HepG2 (cell line): ENCODE results near the gene FAM78A. TPM values are rescaled to one million over a fixed set of nuclear protein-coding genes. Genes with fewer than 3 reads are reported as not detected.

Experiments
- CCAR2 ChIP-seq: fragments of 200-400 bp; formaldehyde crosslinking; optimal IDR thresholded peaks from 2 replicates; pipeline ENCODE3; 2018; ENCODE audit warnings: low read depth, mild to moderate bottlenecking, low read length, moderate library complexity
- LRRFIP1 ChIP-seq: sonication (generic); formaldehyde crosslinking; conservative IDR thresholded peaks from 2 replicates; pipeline ENCODE4 v1.4.0; 2020; ENCODE audit warnings: missing genetic modification reagents
- MEIS1 ChIP-seq: sonication (generic); formaldehyde crosslinking; IDR thresholded peaks from 2 replicates; pipeline ENCODE4 v1.9.0; 2021; ENCODE audit warnings: mild to moderate bottlenecking, missing genetic modification reagents, moderate library complexity, borderline replicate concordance
- MLX ChIP-seq: IDR thresholded peaks from 2 replicates; pipeline ENCODE4 v1.6.1; 2016
- MXD3 ChIP-seq: IDR thresholded peaks from 2 replicates; pipeline ENCODE4 v1.6.1; 2016; ENCODE audit warnings: mild to moderate bottlenecking, missing biosample characterization, missing genetic modification reagents
- RARA ChIP-seq: IDR thresholded peaks from 2 replicates; pipeline ENCODE4 v1.6.1; 2016; ENCODE audit warnings: missing genetic modification reagents, missing compliant biosample characterization
- REST ChIP-seq, 2 experiments: IDR thresholded peaks; 2 replicates each; pipeline ENCODE4 v1.6.1; 2011 to 2012; ENCODE audit warnings: low read length in 2 of 2, borderline replicate concordance in 1 of 2, low read depth in 1 of 2, mild to moderate bottlenecking in 1 of 2, moderate library complexity in 1 of 2
- REXO4 ChIP-seq: sonication (generic); formaldehyde crosslinking; IDR thresholded peaks from 2 replicates; pipeline ENCODE4 v1.8.0; 2022; ENCODE audit warnings: missing genetic modification reagents, mild to moderate bottlenecking, borderline replicate concordance
- SAFB2 ChIP-seq: sonication (generic); formaldehyde crosslinking; IDR thresholded peaks from 2 replicates; pipeline ENCODE4 v1.5.1; 2020; ENCODE audit warnings: missing genetic modification reagents, low read depth, mild to moderate bottlenecking, borderline replicate concordance
- SMAD1 ChIP-seq: sonication (generic); formaldehyde crosslinking; IDR thresholded peaks from 2 replicates; pipeline ENCODE4 v1.4.0; 2020; ENCODE audit warnings: missing genetic modification reagents, low read depth, mild to moderate bottlenecking, borderline replicate concordance
- ZFP37 ChIP-seq: sonication (generic); formaldehyde crosslinking; IDR thresholded peaks from 2 replicates; pipeline ENCODE4 v1.4.0; 2020; ENCODE audit warnings: missing genetic modification reagents, borderline replicate concordance
- ZNF10 ChIP-seq: sonication (generic); formaldehyde crosslinking; IDR thresholded peaks from 2 replicates; pipeline ENCODE4 v1.4.0; 2020; ENCODE audit warnings: mild to moderate bottlenecking, low read depth, missing genetic modification reagents, borderline replicate concordance
- ZNF17 ChIP-seq: sonication (generic); formaldehyde crosslinking; IDR thresholded peaks from 2 replicates; pipeline ENCODE4 v1.5.0; 2020; ENCODE audit warnings: mild to moderate bottlenecking, missing genetic modification reagents
- ZNF30 ChIP-seq: sonication (generic); formaldehyde crosslinking; IDR thresholded peaks from 2 replicates; pipeline ENCODE4 v1.5.0; 2020; ENCODE audit warnings: mild to moderate bottlenecking, missing genetic modification reagents
- polyA plus RNA-seq, 8 experiments: library from polyadenylated mRNA; depleted of rRNA in 3 of 8; stranded (reverse) in 7 of 8; unstranded in 1 of 8; fragments of >200 nt; fragmentation: Illumina TruSeq in 4 of 8; extraction: Trizol in 4 of 8; gene quantifications; 2 replicates each; pipeline versions ENCODE4 v1.2.1 to v1.2.3, GENCODE V29; 2011 to 2016; ENCODE audit warnings: low read depth in 4 of 8, missing spikeins in 1 of 8, mixed read lengths in 1 of 8; ENCODE audit not compliant: insufficient read depth in 1 of 8
- total RNA-seq, 5 experiments: library from RNA; depleted of rRNA; stranded (reverse); fragments of >200 nt; fragmentation: Illumina TruSeq; extraction: Trizol; gene quantifications; 2 replicates each; pipeline ENCODE4 v1.2.3, GENCODE V29; 2016; ENCODE audit warnings: low read depth in 1 of 5

The FAM78A gene
- total and polyA plus RNA-seq, 2 of the 13 experiments (the other 11 are each of a cell fraction or from before 2014, with no cell fraction given): 0.18 to 0.62 TPM

- TF ChIP-seq SAFB2 (CRISPR knock-in tag) (no peak), REST (IDR thresholded peaks at IDR 0.05; ENCODE audit: borderline replicate concordance in 1 of 2, low read depth in 1 of 2, low read length in 2 of 2) (no peak), CCAR2 (no peak), MLX (CRISPR knock-in tag) (no peak), ZNF17 (CRISPR knock-in tag) (no peak), ZNF10 (CRISPR knock-in tag) (no peak), RARA (CRISPR knock-in tag) (no peak), REXO4 (CRISPR knock-in tag) (no peak), ZNF30 (0 out of 2 replicates have a peak, but pooled peaks have one; percentile 53), ZFP37 (CRISPR knock-in tag) (no peak), LRRFIP1 (CRISPR knock-in tag) (no peak), MEIS1 (CRISPR knock-in tag) (no peak), MXD3 (CRISPR knock-in tag) (no peak), SMAD1 (CRISPR knock-in tag) (no peak)
Observed at GRCh38 chr9:131289301-131290035, 13.2 kb upstream of the FAM78A start, which contains the start of gene PLPP7 (continued).
